NT2/D1 (cell line): ENCODE results near the gene GRM7.
A peak's percentile ranks its signal among the peaks of the same experiment; 100 is the strongest.

Experiments
- DNase-seq: peaks from one replicate; pipeline ENCODE4 v3.0.0-alpha.2; 2011; ENCODE audit warnings: low read depth, low spot score
- H3K27me3 ChIP-seq: 2 replicates; pipeline ENCODE4 v1.6.0; 2011; ENCODE audit warnings: mild to moderate bottlenecking; ENCODE audit not compliant: insufficient read length, insufficient read depth
- H3K36me3 ChIP-seq: 2 replicates; pipeline ENCODE4 v1.6.1; 2011; ENCODE audit warnings: mild to moderate bottlenecking, low read length, mixed read lengths; ENCODE audit not compliant: insufficient read depth, insufficient read length
- H3K4me1 ChIP-seq: 2 replicates; pipeline ENCODE4 v1.5.1; 2011; ENCODE audit not compliant: insufficient read depth, insufficient read length
- H3K4me3 ChIP-seq: 2 replicates; pipeline ENCODE4 v1.5.1; 2011; ENCODE audit warnings: low read depth; ENCODE audit not compliant: insufficient read length
- H3K9ac ChIP-seq: 2 replicates; pipeline ENCODE4 v1.6.0; 2011; ENCODE audit warnings: low read depth; ENCODE audit not compliant: insufficient read length
- H3K9me3 ChIP-seq: 2 replicates; pipeline ENCODE4 v1.5.1; 2011; ENCODE audit warnings: mild to moderate bottlenecking, low read length; ENCODE audit not compliant: insufficient read depth
- SUZ12 ChIP-seq: IDR thresholded peaks from 2 replicates; pipeline ENCODE4 v1.6.1; 2011; ENCODE audit not compliant: insufficient read length, insufficient read depth; ENCODE audit errors: extremely low read depth
- YY1 ChIP-seq: IDR thresholded peaks from 2 replicates; pipeline ENCODE4 v1.6.1; 2011; ENCODE audit not compliant: insufficient read length, insufficient read depth
- ZNF274 ChIP-seq: IDR thresholded peaks from 2 replicates; pipeline ENCODE4 v1.6.1; 2011; ENCODE audit warnings: mild to moderate bottlenecking, low read depth, low read length

The GRM7 gene

GRCh38 chr3:7700977-7701376, 840.1 kb downstream of the GRM7 start:
- no peaks in the 10 kb centered on the region for H3K27me3 ChIP-seq
- no peak overlapping the region for H3K9ac ChIP-seq
- no peak for DNase-seq
- no peaks in the 10 kb centered on the region for H3K9me3 ChIP-seq
- no peaks in the 10 kb centered on the region for H3K4me1 ChIP-seq
- no peaks in the 10 kb centered on the region for H3K36me3 ChIP-seq
- TF ChIP-seq YY1 = no peak
- TF ChIP-seq ZNF274 = no peak
- no peak for TF ChIP-seq SUZ12
- H3K4me3 ChIP-seq = no peak overlapping the region

GRCh38 chr3:7707187-7707586, 846.3 kb downstream of the GRM7 start:
- H3K9ac ChIP-seq = no peak overlapping the region
- no peaks in the 10 kb centered on the region for H3K36me3 ChIP-seq
- H3K4me1 ChIP-seq = no peaks in the 10 kb centered on the region
- TF ChIP-seq SUZ12 (no peak), YY1 (no peak), ZNF274 (no peak)
- H3K4me3 ChIP-seq = no peak overlapping the region
- H3K27me3 ChIP-seq = no peaks in the 10 kb centered on the region
- no peaks in the 10 kb centered on the region for H3K9me3 ChIP-seq
- no peak for DNase-seq

GRCh38 chr3:7709376-7710082, 848.6 kb downstream of the GRM7 start:
- Histone ChIP-seq H3K9ac (no peak overlapping the region), H3K9me3 (no peaks in the 10 kb centered on the region), H3K27me3 (no peaks in the 10 kb centered on the region), H3K4me1 (no peaks in the 10 kb centered on the region), H3K36me3 (no peaks in the 10 kb centered on the region), H3K4me3 (no peak overlapping the region)
- no peak for DNase-seq
- TF ChIP-seq ZNF274 (no peak), YY1 (no peak), SUZ12 (no peak)

- Histone ChIP-seq H3K9ac (no peak overlapping the region), H3K27me3 (no peaks in the 10 kb centered on the region), H3K9me3 (no peaks in the 10 kb centered on the region), H3K36me3 (no peaks in the 10 kb centered on the region), H3K4me1 (no peaks in the 10 kb centered on the region), H3K4me3 (no peak overlapping the region)
- DNase-seq = no peak
- no peak for TF ChIP-seq ZNF274
- no peak for TF ChIP-seq YY1
- no peak for TF ChIP-seq SUZ12
Observed at GRCh38 chr3:7710284-7710683, 849.4 kb downstream of the GRM7 start.

DNA sequence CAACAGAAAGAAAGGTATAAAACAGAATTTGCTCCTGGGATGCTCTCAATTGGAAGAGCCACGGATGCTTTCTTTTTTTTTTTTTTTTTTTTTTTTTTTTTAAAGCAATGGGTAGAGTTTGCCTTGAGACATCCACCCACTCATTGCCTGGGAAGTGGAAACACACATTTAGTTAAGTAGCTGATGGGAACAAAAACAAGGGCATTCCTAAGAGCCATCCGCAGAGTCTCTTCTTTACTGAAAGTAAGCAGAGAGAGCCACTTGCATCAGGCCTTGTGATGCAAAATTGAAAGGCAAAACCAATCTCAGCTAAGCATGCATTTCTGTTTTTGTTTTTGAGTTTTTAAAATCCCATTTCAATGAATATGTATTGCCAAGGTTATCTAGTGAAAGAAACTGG, 852.8 kb downstream of the GRM7 start:
- H3K27me3 ChIP-seq = no peaks in the 10 kb centered on the region
- TF ChIP-seq SUZ12 = no peak
- TF ChIP-seq ZNF274 = no peak
- no peak for TF ChIP-seq YY1
- no peaks in the 10 kb centered on the region for H3K36me3 ChIP-seq
- no peaks in the 10 kb centered on the region for H3K4me1 ChIP-seq
- no peaks in the 10 kb centered on the region for H3K9me3 ChIP-seq
- no peak overlapping the region for H3K4me3 ChIP-seq
- peak; percentile 42 for DNase-seq
- H3K9ac ChIP-seq = no peak overlapping the region

DNA sequence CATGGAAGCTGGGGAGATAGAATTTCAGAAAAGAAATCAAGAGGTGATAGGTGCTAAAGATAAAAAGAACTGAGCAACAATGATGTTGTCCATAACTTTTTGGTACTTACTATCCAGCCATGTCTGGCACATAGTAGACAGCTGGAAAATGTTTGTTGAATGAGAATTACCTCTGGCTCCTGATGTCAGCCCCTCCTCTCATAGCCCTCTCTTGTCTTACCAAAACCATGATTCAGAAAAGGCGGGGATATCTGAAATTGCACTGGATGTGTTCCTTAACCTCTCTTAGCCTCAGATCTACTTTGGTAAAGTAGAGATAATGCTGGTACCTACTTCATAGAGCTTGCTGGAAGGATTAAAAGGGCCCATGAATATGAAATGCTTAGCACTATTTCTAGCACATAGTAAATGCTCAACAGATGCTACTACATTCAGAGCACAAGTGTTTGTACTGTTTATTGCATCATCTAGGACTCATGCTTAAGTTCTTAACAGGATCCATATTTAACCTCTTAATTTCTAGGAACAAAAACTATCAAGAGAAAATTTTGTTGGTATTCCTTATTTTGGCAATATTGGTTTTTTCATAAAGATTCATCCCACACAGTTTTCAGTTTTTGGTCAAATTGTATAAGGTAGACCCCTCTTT, 859.9 kb downstream of the GRM7 start:
- DNase-seq = no peak
- Histone ChIP-seq H3K27me3 (no peaks in the 10 kb centered on the region), H3K4me1 (no peaks in the 10 kb centered on the region), H3K36me3 (no peaks in the 10 kb centered on the region), H3K9me3 (no peaks in the 10 kb centered on the region), H3K9ac (no peak overlapping the region), H3K4me3 (no peak overlapping the region)
- TF ChIP-seq ZNF274 (no peak), SUZ12 (no peak), YY1 (no peak)

DNA sequence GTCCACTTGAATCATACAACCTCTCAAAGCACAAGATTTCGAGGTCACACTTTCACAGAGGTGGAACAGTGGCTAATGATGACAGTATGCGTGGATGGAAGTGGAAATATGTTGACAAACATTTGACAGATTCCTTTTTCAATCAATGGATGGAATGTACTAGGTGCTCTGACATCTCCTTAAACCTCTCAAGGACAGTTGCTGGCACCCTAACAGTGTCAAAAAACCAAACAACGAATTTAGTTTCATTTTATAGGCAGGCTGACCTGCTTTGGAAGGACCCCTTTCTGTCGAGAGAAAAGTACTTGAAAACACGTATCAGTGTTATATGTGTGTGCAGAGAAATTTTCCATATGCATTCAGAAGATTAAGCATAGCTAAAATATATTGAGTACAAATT, 861.0 kb downstream of the GRM7 start:
- Histone ChIP-seq H3K9ac (no peak overlapping the region), H3K36me3 (no peaks in the 10 kb centered on the region), H3K9me3 (no peaks in the 10 kb centered on the region), H3K4me1 (no peaks in the 10 kb centered on the region), H3K27me3 (no peaks in the 10 kb centered on the region), H3K4me3 (no peak overlapping the region)
- DNase-seq = no peak
- no peak for TF ChIP-seq ZNF274
- TF ChIP-seq YY1 = no peak
- no peak for TF ChIP-seq SUZ12
